ENCODE measurements around the gene PSTPIP1.

- TF ChIP-seq CTCF (IDR thresholded peaks at IDR 0.05) (no peak), POLR2A (IDR thresholded peaks at IDR 0.05) (no peak)
These were observed 43.6 kb downstream of the PSTPIP1 start for GRCh38 chr15:77038312-77039216.

All from esophagus squamous epithelium (tissue), 4 donors.